ENCODE results near the gene CNNM3.
"Not testable (repeated sequence)": the region's sequence is repeated elsewhere in the genome, so short reads cannot be mapped to it uniquely, and the experiment has no call there.

CNNM3 gene

GRCh38 chr2:96797066-96797625 is 18.9 kb upstream of the CNNM3 start:
- DNase-seq = no peak
- in situ Hi-C loops (cut with MboI; ENCODE audit: low pct_unique_long_range_greater_than_20kb, low sequenced_read_pairs) = no loop called here

DNA sequence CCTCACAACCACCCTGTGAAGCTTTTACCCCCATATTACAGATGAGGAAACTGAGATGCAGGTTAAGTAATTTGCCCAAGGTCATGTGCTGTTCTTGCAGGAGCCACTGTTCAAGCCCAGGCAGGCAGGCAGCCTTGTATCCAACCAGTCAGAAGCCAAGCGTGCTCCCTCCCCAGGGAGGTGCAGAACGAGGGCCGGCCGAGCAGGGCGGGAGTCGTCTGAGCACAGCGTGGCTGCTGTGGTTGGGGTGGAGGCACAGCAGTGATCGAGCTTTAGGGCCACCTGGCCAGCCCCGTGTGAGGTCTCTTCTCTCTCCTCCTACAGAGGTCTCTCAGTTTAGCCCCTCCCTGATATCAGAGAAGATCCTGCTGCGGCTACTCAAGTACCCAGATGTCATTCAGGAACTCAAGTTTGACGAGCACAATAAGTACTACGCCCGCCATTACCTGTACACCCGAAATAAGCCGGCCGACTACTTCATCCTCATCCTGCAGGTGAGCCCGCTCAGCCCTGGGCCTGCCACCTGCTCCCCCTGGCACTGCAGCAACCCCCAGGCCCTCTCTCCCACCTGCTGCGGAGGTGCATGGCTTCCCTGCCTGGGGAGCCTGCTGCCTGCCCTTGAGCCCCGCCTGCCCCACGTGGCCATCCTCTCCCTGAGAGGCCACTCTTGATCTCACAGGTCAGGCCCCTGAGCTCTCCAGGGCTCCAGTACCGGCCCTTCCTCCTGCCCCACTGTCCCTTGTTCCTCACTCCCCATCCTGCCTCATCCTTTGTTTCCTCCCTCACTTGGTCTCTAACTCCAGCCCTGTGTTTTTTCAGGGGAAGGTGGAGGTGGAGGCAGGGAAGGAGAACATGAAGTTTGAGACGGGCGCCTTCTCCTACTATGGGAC is 17.1 kb upstream of the CNNM3 start:
- in situ Hi-C loops (cut with MboI; ENCODE audit: low pct_unique_long_range_greater_than_20kb, low sequenced_read_pairs) = no loop called here
- DNase-seq = no peak

DNA sequence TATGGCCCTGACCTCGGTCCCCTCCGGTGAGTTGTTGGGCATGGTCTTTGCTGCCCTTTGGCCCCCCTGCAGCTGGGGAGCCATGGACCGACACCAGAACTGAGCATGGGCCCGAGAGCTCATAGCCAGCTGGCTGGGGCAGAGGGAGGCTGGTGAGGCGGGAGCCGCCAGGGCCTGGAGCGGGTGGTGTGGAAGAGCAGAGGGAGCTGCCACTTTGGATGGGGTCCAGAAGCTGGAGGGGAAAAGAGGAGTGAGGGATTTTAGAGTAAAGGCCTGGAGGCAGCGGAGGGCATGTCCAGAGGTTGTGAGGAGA is 16.5 kb upstream of the CNNM3 start:
- in situ Hi-C loops (cut with MboI; ENCODE audit: low pct_unique_long_range_greater_than_20kb, low sequenced_read_pairs) = no loop called here
- no peak for DNase-seq

- in situ Hi-C loops (cut with MboI; ENCODE audit: low pct_unique_long_range_greater_than_20kb, low sequenced_read_pairs) = no loop called here
- DNase-seq = no peak
Observed at GRCh38 chr2:96800061-96801004, 15.7 kb upstream of the CNNM3 start.

GRCh38 chr2:96801005-96801785 is 14.9 kb upstream of the CNNM3 start:
- in situ Hi-C loops (cut with MboI; ENCODE audit: low pct_unique_long_range_greater_than_20kb, low sequenced_read_pairs) = no loop called here
- DNase-seq = peak; percentile 63

- in situ Hi-C loops (cut with MboI; ENCODE audit: low pct_unique_long_range_greater_than_20kb, low sequenced_read_pairs) = no loop called here
- DNase-seq = no peak
Observed at GRCh38 chr2:96801786-96802595, 14.1 kb upstream of the CNNM3 start.

DNA sequence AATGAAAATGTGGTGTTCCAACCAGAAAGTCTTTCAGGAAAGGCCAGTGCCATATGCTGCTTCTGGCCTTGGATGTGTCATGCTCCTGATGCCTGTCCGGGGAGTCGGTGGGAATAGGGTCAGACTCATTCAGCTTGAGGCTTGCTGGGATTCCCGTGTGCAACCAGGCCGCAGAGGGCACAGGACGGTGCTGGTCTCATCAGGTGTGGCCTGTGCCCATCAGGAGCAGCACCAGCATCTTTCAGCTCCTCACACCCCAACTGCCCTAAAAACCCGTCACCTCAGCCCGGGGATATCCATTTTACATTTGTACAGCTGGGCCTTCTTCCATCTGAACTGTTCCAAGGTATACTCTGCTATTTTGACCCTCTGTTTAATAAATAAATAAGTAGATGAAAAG is 13.3 kb upstream of the CNNM3 start:
- DNase-seq = no peak
- in situ Hi-C loops (cut with MboI; ENCODE audit: low pct_unique_long_range_greater_than_20kb, low sequenced_read_pairs) = no loop called here

DNA sequence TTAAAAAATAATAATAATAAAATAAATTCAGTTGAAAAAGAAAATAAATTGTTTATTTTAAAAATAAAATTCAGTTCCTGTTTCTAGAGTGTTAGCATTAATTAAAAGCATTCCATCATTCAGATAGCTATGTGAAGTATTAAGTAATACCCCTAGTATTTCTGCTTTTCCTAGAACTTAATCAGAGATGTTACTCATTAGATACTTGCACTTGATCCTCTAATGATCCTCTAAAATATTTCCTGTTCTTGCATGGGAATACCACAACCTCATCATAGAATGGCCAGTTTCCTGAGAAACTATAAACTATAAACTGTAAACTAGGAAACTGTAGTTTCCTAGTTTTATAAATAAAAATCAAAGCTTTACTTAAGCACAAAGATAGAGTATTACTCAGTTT is 11.1 kb upstream of the CNNM3 start:
- in situ Hi-C loops (cut with MboI; ENCODE audit: low pct_unique_long_range_greater_than_20kb, low sequenced_read_pairs) = no loop called here
- no peak for DNase-seq

DNA sequence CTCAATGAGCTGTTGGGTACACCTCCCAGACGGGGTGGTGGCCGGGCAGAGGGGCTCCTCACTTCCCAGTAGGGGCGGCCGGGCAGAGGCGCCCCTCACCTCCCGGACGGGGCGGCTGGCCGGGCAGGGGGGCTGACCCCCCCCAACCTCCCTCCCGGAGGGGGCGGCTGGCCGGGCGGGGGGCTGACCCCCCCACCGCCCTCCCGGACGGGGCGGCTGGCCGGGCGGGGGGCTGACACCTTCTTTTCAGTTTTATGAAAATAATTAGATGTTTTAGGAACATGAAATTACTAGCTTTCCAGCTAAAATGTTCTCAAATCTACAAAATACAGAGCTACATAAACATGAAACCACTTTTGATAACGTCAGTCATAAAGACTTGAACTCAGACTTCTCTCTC is 10.1 kb upstream of the CNNM3 start:
- DNase-seq; in situ Hi-C loops (cut with MboI; ENCODE audit: low pct_unique_long_range_greater_than_20kb, low sequenced_read_pairs): not testable (repeated sequence)

DNA sequence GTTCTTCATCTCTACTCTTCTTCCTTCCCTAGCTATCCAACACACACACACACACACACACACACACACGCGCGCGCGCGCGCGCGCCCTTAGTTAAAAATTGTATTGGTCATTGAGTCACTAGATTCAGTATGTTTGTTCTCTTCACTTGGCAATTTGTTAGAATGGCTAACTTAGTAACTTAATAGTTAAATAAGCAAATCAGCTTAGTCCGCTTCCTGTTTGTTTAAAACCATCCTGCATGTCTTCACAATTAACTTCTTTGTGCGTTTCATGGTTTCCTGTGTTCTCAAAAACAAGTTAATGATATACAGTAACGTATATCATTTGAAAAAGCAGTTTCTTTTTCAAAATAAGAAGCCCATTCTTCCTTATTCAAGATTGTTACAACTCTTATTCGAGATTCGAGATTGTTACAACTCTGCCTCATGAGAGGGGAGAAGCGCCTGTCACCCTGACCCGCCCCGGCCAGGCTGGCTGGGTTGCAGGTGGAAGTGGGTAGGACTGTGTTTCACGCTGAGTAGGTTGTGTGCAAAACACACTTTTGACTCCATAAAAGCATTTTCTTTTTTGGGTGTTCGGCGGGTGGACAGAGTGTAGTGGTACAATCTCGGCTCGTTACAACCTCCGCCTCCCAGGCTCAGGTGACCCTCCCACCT is 9.5 kb upstream of the CNNM3 start:
- DNase-seq = no peak
- in situ Hi-C loops (cut with MboI; ENCODE audit: low pct_unique_long_range_greater_than_20kb, low sequenced_read_pairs) = no loop called here

- in situ Hi-C loops (cut with MboI; ENCODE audit: low pct_unique_long_range_greater_than_20kb, low sequenced_read_pairs) = no loop called here
- DNase-seq = no peak
Observed at GRCh38 chr2:96807127-96807471, 9.0 kb upstream of the CNNM3 start.

GRCh38 chr2:96808176-96808837 is 7.8 kb upstream of the CNNM3 start:
- in situ Hi-C loops (cut with MboI; ENCODE audit: low pct_unique_long_range_greater_than_20kb, low sequenced_read_pairs) = no loop called here
- DNase-seq = no peak

GRCh38 chr2:96809216-96809882 is 6.7 kb upstream of the CNNM3 start:
- in situ Hi-C loops (cut with MboI; ENCODE audit: low pct_unique_long_range_greater_than_20kb, low sequenced_read_pairs) = no loop called here
- no peak for DNase-seq

GRCh38 chr2:96809951-96810782 is 5.9 kb upstream of the CNNM3 start:
- no peak for DNase-seq
- in situ Hi-C loops (cut with MboI; ENCODE audit: low pct_unique_long_range_greater_than_20kb, low sequenced_read_pairs) = no loop called here

- DNase-seq = no peak
- in situ Hi-C loops (cut with MboI; ENCODE audit: low pct_unique_long_range_greater_than_20kb, low sequenced_read_pairs) = no loop called here
Observed at GRCh38 chr2:96810783-96811192, 5.3 kb upstream of the CNNM3 start.

- DNase-seq = no peak
- in situ Hi-C loops (cut with MboI; ENCODE audit: low pct_unique_long_range_greater_than_20kb, low sequenced_read_pairs) = no loop called here
Observed at GRCh38 chr2:96811917-96812316, 4.2 kb upstream of the CNNM3 start.
